Measurements from ENCODE around the gene HS6ST1.

- no peak for TF ChIP-seq CTCF (IDR thresholded peaks at IDR 0.05)
- no peak for TF ChIP-seq EZH2 (IDR thresholded peaks at IDR 0.05; ENCODE audit: borderline replicate concordance, insufficient read depth, low read depth, low read length, poor library complexity, severe bottlenecking)
Observed at GRCh38 chr2:128299628-128300027, 19.0 kb downstream of the HS6ST1 start.

All from B cell (primary cell).